ENCODE measurements around the gene ZDHHC8. TPM values are rescaled to one million over a fixed set of nuclear protein-coding genes. Genes with fewer than 3 reads are reported as not detected.

The ZDHHC8 gene
- total RNA-seq, 1 donor from 2014 or later, result 3.1 TPM

- H3K9me3 ChIP-seq (ENCODE audit: control insufficient read depth in 3 of 3, low read length in 3 of 3), result no peaks in the 10 kb centered on the region
- no peak overlapping the region for H3K9ac ChIP-seq (ENCODE audit: low read depth in 1 of 3, low read length in 3 of 3)
- peaks cover 71 to 78% (median 76%) of the 10 kb centered on the region in 3 donors for H3K36me3 ChIP-seq (ENCODE audit: control insufficient read depth in 3 of 3, insufficient read depth in 3 of 3, low read length in 3 of 3)
- H3K4me1 ChIP-seq (ENCODE audit: control insufficient read depth in 3 of 3, insufficient read depth in 3 of 3, low read length in 3 of 3), result peaks cover 31 to 48% (median 48%) of the 10 kb centered on the region in 3 donors
- no peak overlapping the region for H3K27ac ChIP-seq (ENCODE audit: low read depth, low read length)
- no peaks in the 10 kb centered on the region for H3K27me3 ChIP-seq (ENCODE audit: control insufficient read depth in 3 of 3, insufficient read depth in 3 of 3, low read length in 3 of 3)
- H3K4me3 ChIP-seq (ENCODE audit: low read length in 3 of 3), result no peak overlapping the region
Measured at GRCh38 chr22:20107951-20108756, 23.4 kb upstream of the ZDHHC8 start.

- Histone ChIP-seq H3K27me3 (ENCODE audit: control insufficient read depth in 3 of 3, insufficient read depth in 3 of 3, low read length in 3 of 3) (no peaks in the 10 kb centered on the region), H3K9ac (ENCODE audit: low read depth in 1 of 3, low read length in 3 of 3) (no peak overlapping the region), H3K4me1 (ENCODE audit: control insufficient read depth in 3 of 3, insufficient read depth in 3 of 3, low read length in 3 of 3) (peaks cover 28 to 46% (median 44%) of the 10 kb centered on the region in 3 donors), H3K4me3 (ENCODE audit: low read length in 3 of 3) (no peak overlapping the region), H3K36me3 (ENCODE audit: control insufficient read depth in 3 of 3, insufficient read depth in 3 of 3, low read length in 3 of 3) (peaks cover 75 to 82% (median 77%) of the 10 kb centered on the region in 3 donors), H3K27ac (ENCODE audit: low read depth, low read length) (no peak overlapping the region), H3K9me3 (ENCODE audit: control insufficient read depth in 3 of 3, low read length in 3 of 3) (no peaks in the 10 kb centered on the region)
Measured at GRCh38 chr22:20108757-20109230, 22.8 kb upstream of the ZDHHC8 start.

DNA sequence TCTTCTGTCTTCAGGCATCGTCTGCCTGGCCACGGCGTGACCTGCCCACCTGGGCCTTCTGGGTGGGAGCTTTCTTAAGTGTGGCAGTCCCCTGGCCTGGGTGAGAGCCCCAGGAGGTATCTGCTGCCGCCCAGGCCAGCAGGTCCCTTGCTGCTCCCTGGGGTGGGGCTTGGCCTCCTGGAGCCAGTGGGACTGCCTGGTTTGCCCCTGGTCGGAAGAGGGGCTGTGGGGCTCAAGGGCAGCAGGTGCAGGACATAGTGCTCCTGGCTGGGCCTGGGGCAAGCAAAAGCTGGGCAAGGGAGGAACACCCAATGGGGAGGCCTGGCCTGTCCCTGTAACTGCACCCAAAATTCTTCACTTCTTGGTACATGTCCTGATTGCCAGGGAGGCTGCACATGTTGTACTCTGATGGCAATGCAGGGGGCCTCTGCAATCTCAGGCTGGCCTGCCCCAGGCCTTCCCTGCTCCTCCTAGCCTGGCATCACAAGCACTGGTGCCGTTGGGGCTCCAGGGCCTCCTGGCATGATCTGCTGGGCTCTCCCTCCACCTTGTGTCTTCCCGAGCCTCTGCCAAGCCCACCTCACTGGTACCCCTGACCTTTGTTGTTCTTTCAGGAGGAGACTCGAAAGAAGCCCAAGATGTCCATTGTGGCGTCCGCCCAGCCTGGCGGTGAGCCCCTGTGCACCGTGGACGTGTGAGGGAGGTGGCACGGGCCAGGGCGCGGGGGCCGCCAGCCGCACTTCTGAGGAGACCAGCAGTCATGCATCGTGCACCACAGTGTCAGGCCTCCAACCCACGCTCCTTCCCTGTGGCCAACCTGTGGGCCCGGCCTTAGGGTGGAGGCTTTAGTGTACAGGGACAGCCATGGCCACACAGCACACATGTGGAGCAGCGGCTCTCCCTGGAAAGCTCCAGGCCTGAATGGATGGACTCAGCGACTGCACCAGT lies 21.9 kb upstream of the ZDHHC8 start:
- no peak overlapping the region for H3K4me3 ChIP-seq (ENCODE audit: low read length in 3 of 3)
- H3K27ac ChIP-seq (ENCODE audit: low read depth, low read length), result no peak overlapping the region
- H3K4me1 ChIP-seq (ENCODE audit: control insufficient read depth in 3 of 3, insufficient read depth in 3 of 3, low read length in 3 of 3), result peaks cover 24 to 45% (median 41%) of the 10 kb centered on the region in 3 donors
- no peaks in the 10 kb centered on the region for H3K9me3 ChIP-seq (ENCODE audit: control insufficient read depth in 3 of 3, low read length in 3 of 3)
- no peaks in the 10 kb centered on the region for H3K27me3 ChIP-seq (ENCODE audit: control insufficient read depth in 3 of 3, insufficient read depth in 3 of 3, low read length in 3 of 3)
- H3K36me3 ChIP-seq (ENCODE audit: control insufficient read depth in 3 of 3, insufficient read depth in 3 of 3, low read length in 3 of 3), result peaks cover 80 to 87% (median 81%) of the 10 kb centered on the region in 3 donors
- H3K9ac ChIP-seq (ENCODE audit: low read depth in 1 of 3, low read length in 3 of 3), result no peak overlapping the region

GRCh38 chr22:20110359-20110985 lies 21.1 kb upstream of the ZDHHC8 start:
- H3K27me3 ChIP-seq (ENCODE audit: control insufficient read depth in 3 of 3, insufficient read depth in 3 of 3, low read length in 3 of 3), result no peaks in the 10 kb centered on the region
- no peak overlapping the region for H3K4me3 ChIP-seq (ENCODE audit: low read length in 3 of 3)
- peak overlapping the region in 1 of 3 donors; percentile 25 for H3K9ac ChIP-seq (ENCODE audit: low read depth in 1 of 3, low read length in 3 of 3)
- peaks cover 78 to 82% (median 79%) of the 10 kb centered on the region in 3 donors for H3K36me3 ChIP-seq (ENCODE audit: control insufficient read depth in 3 of 3, insufficient read depth in 3 of 3, low read length in 3 of 3)
- H3K27ac ChIP-seq (ENCODE audit: low read depth, low read length), result no peak overlapping the region
- no peaks in the 10 kb centered on the region for H3K9me3 ChIP-seq (ENCODE audit: control insufficient read depth in 3 of 3, low read length in 3 of 3)
- H3K4me1 ChIP-seq (ENCODE audit: control insufficient read depth in 3 of 3, insufficient read depth in 3 of 3, low read length in 3 of 3), result peaks cover 24 to 45% (median 41%) of the 10 kb centered on the region in 3 donors

GRCh38 chr22:20111045-20111688 lies 20.4 kb upstream of the ZDHHC8 start:
- H3K9ac ChIP-seq (ENCODE audit: low read depth in 1 of 3, low read length in 3 of 3), result peak overlapping the region in 2 of 3 donors; percentile 23 to 25
- H3K9me3 ChIP-seq (ENCODE audit: control insufficient read depth in 3 of 3, low read length in 3 of 3), result no peaks in the 10 kb centered on the region
- H3K27me3 ChIP-seq (ENCODE audit: control insufficient read depth in 3 of 3, insufficient read depth in 3 of 3, low read length in 3 of 3), result no peaks in the 10 kb centered on the region
- H3K4me3 ChIP-seq (ENCODE audit: low read length in 3 of 3), result no peak overlapping the region
- H3K27ac ChIP-seq (ENCODE audit: low read depth, low read length), result no peak overlapping the region
- peaks cover 24 to 45% (median 41%) of the 10 kb centered on the region in 3 donors for H3K4me1 ChIP-seq (ENCODE audit: control insufficient read depth in 3 of 3, insufficient read depth in 3 of 3, low read length in 3 of 3)
- peaks cover 71 to 84% (median 79%) of the 10 kb centered on the region in 3 donors for H3K36me3 ChIP-seq (ENCODE audit: control insufficient read depth in 3 of 3, insufficient read depth in 3 of 3, low read length in 3 of 3)

- peak overlapping the region; percentile 19 for H3K27ac ChIP-seq (ENCODE audit: low read depth, low read length)
- H3K4me3 ChIP-seq (ENCODE audit: low read length in 3 of 3), result no peak overlapping the region
- H3K27me3 ChIP-seq (ENCODE audit: control insufficient read depth in 3 of 3, insufficient read depth in 3 of 3, low read length in 3 of 3), result no peaks in the 10 kb centered on the region
- H3K9me3 ChIP-seq (ENCODE audit: control insufficient read depth in 3 of 3, low read length in 3 of 3), result no peaks in the 10 kb centered on the region
- peaks cover 63 to 76% (median 71%) of the 10 kb centered on the region in 3 donors for H3K36me3 ChIP-seq (ENCODE audit: control insufficient read depth in 3 of 3, insufficient read depth in 3 of 3, low read length in 3 of 3)
- peak overlapping the region in 2 of 3 donors; percentile 23 to 62 for H3K9ac ChIP-seq (ENCODE audit: low read depth in 1 of 3, low read length in 3 of 3)
- peaks cover 21 to 45% (median 37%) of the 10 kb centered on the region in 3 donors for H3K4me1 ChIP-seq (ENCODE audit: control insufficient read depth in 3 of 3, insufficient read depth in 3 of 3, low read length in 3 of 3)
Measured at GRCh38 chr22:20111689-20112622, 19.6 kb upstream of the ZDHHC8 start.

GRCh38 chr22:20112623-20113511 lies 18.7 kb upstream of the ZDHHC8 start:
- Histone ChIP-seq H3K27me3 (ENCODE audit: control insufficient read depth in 3 of 3, insufficient read depth in 3 of 3, low read length in 3 of 3) (no peaks in the 10 kb centered on the region), H3K9me3 (ENCODE audit: control insufficient read depth in 3 of 3, low read length in 3 of 3) (no peaks in the 10 kb centered on the region), H3K4me3 (ENCODE audit: low read length in 3 of 3) (no peak overlapping the region), H3K27ac (ENCODE audit: low read depth, low read length) (peak overlapping the region; percentile 19), H3K9ac (ENCODE audit: low read depth in 1 of 3, low read length in 3 of 3) (no peak overlapping the region), H3K4me1 (ENCODE audit: control insufficient read depth in 3 of 3, insufficient read depth in 3 of 3, low read length in 3 of 3) (peaks cover 16 to 38% (median 30%) of the 10 kb centered on the region in 3 donors), H3K36me3 (ENCODE audit: control insufficient read depth in 3 of 3, insufficient read depth in 3 of 3, low read length in 3 of 3) (peaks cover 55 to 68% (median 62%) of the 10 kb centered on the region in 3 donors)

Data from skeletal muscle tissue (tissue), 4 donors.